ENCODE data around the gene TCEANC. TPM values are rescaled to one million over a fixed set of nuclear protein-coding genes. Genes with fewer than 3 reads are reported as not detected.
A peak's percentile ranks its signal among the peaks of the same experiment; 100 is the strongest.
"Not testable (repeated sequence)": the region's sequence is repeated elsewhere in the genome, so short reads cannot be mapped to it uniquely, and the experiment has no call there.

TCEANC gene, protein sequence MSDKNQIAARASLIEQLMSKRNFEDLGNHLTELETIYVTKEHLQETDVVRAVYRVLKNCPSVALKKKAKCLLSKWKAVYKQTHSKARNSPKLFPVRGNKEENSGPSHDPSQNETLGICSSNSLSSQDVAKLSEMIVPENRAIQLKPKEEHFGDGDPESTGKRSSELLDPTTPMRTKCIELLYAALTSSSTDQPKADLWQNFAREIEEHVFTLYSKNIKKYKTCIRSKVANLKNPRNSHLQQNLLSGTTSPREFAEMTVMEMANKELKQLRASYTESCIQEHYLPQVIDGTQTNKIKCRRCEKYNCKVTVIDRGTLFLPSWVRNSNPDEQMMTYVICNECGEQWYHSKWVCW
- total RNA-seq = 14.1 TPM

- peak within 1 kb of the TSS; percentile 76 to 91 (median 89) for H3K9ac ChIP-seq (ENCODE audit: low read depth in 1 of 3, low read length in 3 of 3)
- peak within 1 kb of the TSS; percentile 81 to 89 (median 85) for H3K4me3 ChIP-seq (ENCODE audit: low read length in 3 of 3)
- H3K9me3 ChIP-seq (ENCODE audit: control insufficient read depth in 3 of 3, low read length in 3 of 3) = no peaks in the 10 kb centered on the region
- peaks cover 4 to 6% (median 6%) of the 10 kb centered on the region in 3 donors for H3K36me3 ChIP-seq (ENCODE audit: control insufficient read depth in 3 of 3, insufficient read depth in 3 of 3, low read length in 3 of 3)
- peak within 1 kb of the TSS; percentile 89 for H3K27ac ChIP-seq (ENCODE audit: low read depth, low read length)
- H3K27me3 ChIP-seq (ENCODE audit: control insufficient read depth in 3 of 3, insufficient read depth in 3 of 3, low read length in 3 of 3) = peaks cover 0 to 4% (median 0%) of the 10 kb centered on the region in 3 donors
- H3K4me1 ChIP-seq (ENCODE audit: control insufficient read depth in 3 of 3, insufficient read depth in 3 of 3, low read length in 3 of 3) = peaks cover 3 to 7% (median 6%) of the 10 kb centered on the region in 3 donors
Observed at GRCh38 chrX:13652850-13653693, at the start of gene TCEANC. TCEANC (plus strand) TSS chrX:13653141; CDS start chrX:13662509, 9,368 bp downstream.

DNA sequence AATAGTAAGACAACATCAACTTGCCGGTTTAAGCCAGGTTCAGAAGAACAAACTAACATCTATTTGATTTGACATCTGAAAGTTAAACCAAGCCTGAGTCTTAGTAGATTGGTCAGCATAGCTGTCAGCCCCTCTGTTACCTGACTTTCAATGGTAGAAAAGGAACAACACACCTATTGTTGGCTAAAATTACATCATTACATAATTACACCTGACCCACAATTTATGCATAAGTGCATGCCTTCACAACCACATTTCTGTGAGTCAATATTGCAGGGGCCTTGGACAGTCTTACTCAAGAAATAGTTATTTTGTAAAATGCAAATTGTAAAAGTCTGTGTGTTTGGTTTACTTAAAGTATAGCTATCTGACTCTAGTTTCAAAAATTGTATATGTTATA is 47.3 kb upstream of the TCEANC start:
- Histone ChIP-seq H3K36me3 (ENCODE audit: control insufficient read depth in 3 of 3, insufficient read depth in 3 of 3, low read length in 3 of 3) (no peaks in the 10 kb centered on the region), H3K9me3 (ENCODE audit: control insufficient read depth in 3 of 3, low read length in 3 of 3) (no peaks in the 10 kb centered on the region), H3K9ac (ENCODE audit: low read depth in 1 of 3, low read length in 3 of 3) (no peak overlapping the region), H3K4me1 (ENCODE audit: control insufficient read depth in 3 of 3, insufficient read depth in 3 of 3, low read length in 3 of 3) (no peaks in the 10 kb centered on the region), H3K4me3 (ENCODE audit: low read length in 3 of 3) (no peak overlapping the region), H3K27ac (ENCODE audit: low read depth, low read length) (no peak overlapping the region), H3K27me3 (ENCODE audit: control insufficient read depth in 3 of 3, insufficient read depth in 3 of 3, low read length in 3 of 3) (peaks cover 0 to 3% (median 0%) of the 10 kb centered on the region in 3 donors)

DNA sequence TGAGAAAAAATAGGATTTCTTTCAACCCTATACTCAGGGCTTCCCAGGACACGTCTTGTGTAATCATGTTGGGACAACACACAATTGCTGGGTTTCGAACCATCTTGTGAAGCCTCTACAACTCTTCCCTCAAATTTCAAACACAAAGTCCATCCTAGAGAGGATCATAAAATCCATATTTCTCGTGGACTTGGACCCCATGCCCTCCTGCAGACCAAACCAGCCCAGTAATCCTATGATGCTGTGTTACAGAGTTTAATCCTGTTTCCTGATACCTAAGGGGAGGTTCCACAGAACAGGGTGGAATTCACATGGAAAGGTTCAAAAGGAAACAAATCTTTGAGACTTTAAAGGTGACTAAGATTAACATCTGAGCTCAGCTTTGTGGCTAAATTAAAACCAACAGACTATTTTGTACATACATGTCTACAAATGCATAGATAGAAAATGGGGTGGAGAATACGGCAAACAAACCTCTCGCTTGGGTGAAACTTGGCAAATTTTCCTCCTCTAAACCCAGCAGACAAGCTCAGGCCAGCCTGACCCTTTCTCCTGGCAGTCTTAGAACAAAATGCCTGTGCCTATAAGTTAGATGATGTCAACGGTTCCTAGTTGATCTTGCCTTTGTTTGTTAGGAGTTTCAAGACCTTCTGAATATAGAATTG is 45.5 kb upstream of the TCEANC start:
- no peaks in the 10 kb centered on the region for H3K4me1 ChIP-seq (ENCODE audit: control insufficient read depth in 3 of 3, insufficient read depth in 3 of 3, low read length in 3 of 3)
- no peaks in the 10 kb centered on the region for H3K9me3 ChIP-seq (ENCODE audit: control insufficient read depth in 3 of 3, low read length in 3 of 3)
- H3K4me3 ChIP-seq (ENCODE audit: low read length in 3 of 3) = no peak overlapping the region
- H3K27me3 ChIP-seq (ENCODE audit: control insufficient read depth in 3 of 3, insufficient read depth in 3 of 3, low read length in 3 of 3) = no peaks in the 10 kb centered on the region
- no peak overlapping the region for H3K27ac ChIP-seq (ENCODE audit: low read depth, low read length)
- H3K9ac ChIP-seq (ENCODE audit: low read depth in 1 of 3, low read length in 3 of 3) = no peak overlapping the region
- no peaks in the 10 kb centered on the region for H3K36me3 ChIP-seq (ENCODE audit: control insufficient read depth in 3 of 3, insufficient read depth in 3 of 3, low read length in 3 of 3)

GRCh38 chrX:13607996-13608365 is 45.0 kb upstream of the TCEANC start:
- H3K4me1 ChIP-seq (ENCODE audit: control insufficient read depth in 3 of 3, insufficient read depth in 3 of 3, low read length in 3 of 3) = no peaks in the 10 kb centered on the region
- H3K27ac ChIP-seq (ENCODE audit: low read depth, low read length) = no peak overlapping the region
- H3K9ac ChIP-seq (ENCODE audit: low read depth in 1 of 3, low read length in 3 of 3) = no peak overlapping the region
- H3K36me3 ChIP-seq (ENCODE audit: control insufficient read depth in 3 of 3, insufficient read depth in 3 of 3, low read length in 3 of 3) = no peaks in the 10 kb centered on the region
- H3K4me3 ChIP-seq (ENCODE audit: low read length in 3 of 3) = no peak overlapping the region
- no peaks in the 10 kb centered on the region for H3K27me3 ChIP-seq (ENCODE audit: control insufficient read depth in 3 of 3, insufficient read depth in 3 of 3, low read length in 3 of 3)
- H3K9me3 ChIP-seq (ENCODE audit: control insufficient read depth in 3 of 3, low read length in 3 of 3) = no peaks in the 10 kb centered on the region

- Histone ChIP-seq H3K4me1 (ENCODE audit: control insufficient read depth in 3 of 3, insufficient read depth in 3 of 3, low read length in 3 of 3) (no peaks in the 10 kb centered on the region), H3K4me3 (ENCODE audit: low read length in 3 of 3) (no peak overlapping the region), H3K9me3 (ENCODE audit: control insufficient read depth in 3 of 3, low read length in 3 of 3) (no peaks in the 10 kb centered on the region), H3K27ac (ENCODE audit: low read depth, low read length) (no peak overlapping the region), H3K9ac (ENCODE audit: low read depth in 1 of 3, low read length in 3 of 3) (no peak overlapping the region), H3K36me3 (ENCODE audit: control insufficient read depth in 3 of 3, insufficient read depth in 3 of 3, low read length in 3 of 3) (no peaks in the 10 kb centered on the region), H3K27me3 (ENCODE audit: control insufficient read depth in 3 of 3, insufficient read depth in 3 of 3, low read length in 3 of 3) (no peaks in the 10 kb centered on the region)
Observed at GRCh38 chrX:13614154-13614553, 38.8 kb upstream of the TCEANC start.

- Histone ChIP-seq H3K27ac (ENCODE audit: low read depth, low read length) (no peak overlapping the region), H3K9me3 (ENCODE audit: control insufficient read depth in 3 of 3, low read length in 3 of 3) (no peaks in the 10 kb centered on the region), H3K27me3 (ENCODE audit: control insufficient read depth in 3 of 3, insufficient read depth in 3 of 3, low read length in 3 of 3) (peaks cover 0 to 3% (median 0%) of the 10 kb centered on the region in 3 donors), H3K4me1 (ENCODE audit: control insufficient read depth in 3 of 3, insufficient read depth in 3 of 3, low read length in 3 of 3) (no peaks in the 10 kb centered on the region), H3K36me3 (ENCODE audit: control insufficient read depth in 3 of 3, insufficient read depth in 3 of 3, low read length in 3 of 3) (no peaks in the 10 kb centered on the region), H3K9ac (ENCODE audit: low read depth in 1 of 3, low read length in 3 of 3) (no peak overlapping the region), H3K4me3 (ENCODE audit: low read length in 3 of 3) (no peak overlapping the region)
Observed at GRCh38 chrX:13620207-13620606, 32.7 kb upstream of the TCEANC start.

DNA sequence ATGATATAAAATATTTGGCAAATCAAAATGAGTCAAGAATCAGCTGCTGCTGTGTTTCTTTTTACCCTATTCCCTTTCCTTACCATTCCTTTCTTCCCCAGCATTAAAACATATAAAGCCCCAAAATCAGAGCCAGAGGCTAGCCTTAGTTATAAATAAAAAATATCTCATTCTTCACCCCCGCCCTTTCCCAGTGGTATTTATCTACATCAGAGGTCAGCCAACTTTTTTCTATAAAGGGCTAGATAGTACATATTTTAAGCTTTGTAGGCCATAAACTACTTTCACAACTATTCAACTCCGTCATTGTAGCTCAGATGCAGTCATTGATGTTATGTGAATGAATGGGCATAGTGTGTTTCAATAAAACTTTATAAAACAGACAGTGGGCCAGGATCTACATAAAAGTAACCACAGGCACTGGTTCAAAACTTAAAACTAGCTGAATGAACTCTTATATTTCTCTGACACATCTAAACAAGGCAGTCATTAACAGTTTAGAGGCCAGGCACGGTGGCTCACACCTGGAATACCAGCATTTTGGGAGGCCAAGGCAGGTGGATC is 30.5 kb upstream of the TCEANC start:
- Histone ChIP-seq H3K4me3 (ENCODE audit: low read length in 3 of 3) (no peak overlapping the region), H3K36me3 (ENCODE audit: control insufficient read depth in 3 of 3, insufficient read depth in 3 of 3, low read length in 3 of 3) (no peaks in the 10 kb centered on the region), H3K27ac (ENCODE audit: low read depth, low read length) (no peak overlapping the region), H3K27me3 (ENCODE audit: control insufficient read depth in 3 of 3, insufficient read depth in 3 of 3, low read length in 3 of 3) (peaks cover 0 to 3% (median 0%) of the 10 kb centered on the region in 3 donors), H3K9ac (ENCODE audit: low read depth in 1 of 3, low read length in 3 of 3) (no peak overlapping the region), H3K4me1 (ENCODE audit: control insufficient read depth in 3 of 3, insufficient read depth in 3 of 3, low read length in 3 of 3) (no peaks in the 10 kb centered on the region), H3K9me3 (ENCODE audit: control insufficient read depth in 3 of 3, low read length in 3 of 3) (no peaks in the 10 kb centered on the region)

DNA sequence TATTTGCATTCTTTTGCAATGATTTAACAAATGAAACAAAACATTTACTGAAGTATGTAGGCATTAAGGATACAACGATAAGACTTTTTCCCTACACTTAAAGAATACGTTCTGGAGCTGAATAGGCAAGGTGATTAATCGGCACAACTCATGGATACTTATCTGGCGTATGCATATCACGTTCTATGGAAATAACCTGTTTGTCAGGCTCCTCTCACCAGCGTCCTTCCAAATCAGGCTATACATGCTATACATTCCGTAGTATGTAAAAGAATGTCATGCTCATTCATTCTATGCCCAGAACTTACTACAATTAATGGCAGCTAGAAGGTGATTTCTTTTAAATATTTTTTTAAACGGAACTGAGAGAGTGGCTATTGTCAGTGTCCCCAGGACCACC is 25.6 kb upstream of the TCEANC start:
- H3K36me3 ChIP-seq (ENCODE audit: control insufficient read depth in 3 of 3, insufficient read depth in 3 of 3, low read length in 3 of 3) = no peaks in the 10 kb centered on the region
- no peaks in the 10 kb centered on the region for H3K27me3 ChIP-seq (ENCODE audit: control insufficient read depth in 3 of 3, insufficient read depth in 3 of 3, low read length in 3 of 3)
- no peak overlapping the region for H3K9ac ChIP-seq (ENCODE audit: low read depth in 1 of 3, low read length in 3 of 3)
- H3K9me3 ChIP-seq (ENCODE audit: control insufficient read depth in 3 of 3, low read length in 3 of 3) = no peaks in the 10 kb centered on the region
- no peak overlapping the region for H3K27ac ChIP-seq (ENCODE audit: low read depth, low read length)
- no peak overlapping the region for H3K4me3 ChIP-seq (ENCODE audit: low read length in 3 of 3)
- H3K4me1 ChIP-seq (ENCODE audit: control insufficient read depth in 3 of 3, insufficient read depth in 3 of 3, low read length in 3 of 3) = no peaks in the 10 kb centered on the region

DNA sequence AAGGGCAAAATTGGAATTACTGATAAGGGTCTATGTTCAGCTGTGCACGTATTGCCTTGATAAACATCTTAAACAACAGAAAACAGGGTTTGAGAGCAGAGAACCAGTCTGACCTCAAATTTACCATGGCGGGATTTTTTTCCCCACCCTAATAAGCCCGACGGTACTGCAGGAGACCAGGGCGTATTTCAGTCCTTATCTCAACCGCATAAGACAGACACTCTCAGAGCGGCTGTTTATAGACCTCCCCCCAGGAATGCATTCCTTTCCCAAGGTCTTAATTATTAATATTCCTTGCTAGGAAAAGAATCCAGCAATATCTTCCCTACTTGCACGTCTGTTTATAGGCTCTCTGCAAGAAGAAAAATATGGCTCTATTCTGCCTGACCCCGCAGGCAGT is 15.7 kb upstream of the TCEANC start:
- not testable (repeated sequence) for H3K4me1 ChIP-seq (ENCODE audit: control insufficient read depth in 3 of 3, insufficient read depth in 3 of 3, low read length in 3 of 3); H3K9ac ChIP-seq (ENCODE audit: low read depth in 1 of 3, low read length in 3 of 3); H3K4me3 ChIP-seq (ENCODE audit: low read length in 3 of 3); H3K27ac ChIP-seq (ENCODE audit: low read depth, low read length); H3K27me3 ChIP-seq (ENCODE audit: control insufficient read depth in 3 of 3, insufficient read depth in 3 of 3, low read length in 3 of 3); H3K9me3 ChIP-seq (ENCODE audit: control insufficient read depth in 3 of 3, low read length in 3 of 3); H3K36me3 ChIP-seq (ENCODE audit: control insufficient read depth in 3 of 3, insufficient read depth in 3 of 3, low read length in 3 of 3)

All from skeletal muscle tissue (tissue), 4 donors.